ENCODE data around the gene PTPRR. TPM values are rescaled to one million over a fixed set of nuclear protein-coding genes. Genes with fewer than 3 reads are reported as not detected.

PTPRR gene
- total and polyA plus RNA-seq, 2 of the 13 experiments (the other 11 are each of a cell fraction or from before 2014, with no cell fraction given) = not detected

- Histone ChIP-seq H2AFZ (ENCODE audit: low read length) (no peak overlapping the region), H3K4me1 (ENCODE audit: insufficient read depth, low read length) (no peaks in the 10 kb centered on the region), H3K79me2 (ENCODE audit: insufficient read depth, low read length) (no peaks in the 10 kb centered on the region), H3K27ac (ENCODE audit: extremely low read length, insufficient read depth, low read length) (no peak overlapping the region), H3K4me3 (replicated peaks in 1 of 3; ENCODE audit: insufficient read depth in 1 of 3, low read depth in 2 of 3, low read length in 3 of 3) (no peak overlapping the region), H3K9me3 (ENCODE audit: low read length) (no peaks in the 10 kb centered on the region), H3K4me2 (ENCODE audit: low read depth, low read length) (no peak overlapping the region), H3K36me3 (replicated peaks in 1 of 2; ENCODE audit: control insufficient read depth in 1 of 2, insufficient read depth in 2 of 2, low read length in 2 of 2) (no peaks in the 10 kb centered on the region), H3K27me3 (ENCODE audit: control insufficient read depth in 1 of 2, insufficient read depth in 2 of 2, low read length in 2 of 2) (no peaks in the 10 kb centered on the region), H3K9ac (ENCODE audit: insufficient read depth, low read depth, low read length) (no peak overlapping the region), H4K20me1 (ENCODE audit: insufficient read depth, low read length) (no peaks in the 10 kb centered on the region)
- CTCF ChIA-PET (ENCODE audit: low intra/inter-chr PET ratio, low total read pairs) = no interaction called here
- POLR2A ChIA-PET = no interaction called here
- in situ Hi-C loops (cut with HindIII; ENCODE audit: extremely low pct_ligation_motif_present, low pct_unique_long_range_greater_than_20kb) (no loop called here), intact Hi-C loops (cut with micrococcal nuclease; ENCODE audit: unreplicated experiment) (no loop called here)
- no peak for DNase-seq (ENCODE audit: low spot score)
- WGBS (ENCODE audit: low lambda C conversion rate) = 2% methylated on average over 3 of the region's 3 CpGs
- TF ChIP-seq ETS1 (CRISPR knock-in tag; IDR thresholded peaks at IDR 0.05) (no peak), KLF16 (CRISPR knock-in tag; IDR thresholded peaks at IDR 0.05) (no peak), HOXA9 (CRISPR knock-in tag; IDR thresholded peaks at IDR 0.05; ENCODE audit: borderline replicate concordance) (no peak), RNF2 (conservative IDR thresholded peaks at IDR 0.05; ENCODE audit: low read depth) (no peak), ZNF121 (CRISPR knock-in tag; IDR thresholded peaks at IDR 0.05) (no peak), MIXL1 (CRISPR knock-in tag; IDR thresholded peaks at IDR 0.05) (no peak), AHR (CRISPR knock-in tag; IDR thresholded peaks at IDR 0.05) (no peak), ZNF362 (CRISPR knock-in tag; IDR thresholded peaks at IDR 0.05; ENCODE audit: borderline replicate concordance) (no peak)
- no peak for FAIRE-seq
- ATAC-seq = no peak
- BruUV-seq (replicated peaks) = no TSS peak
These were observed 249.6 kb downstream of the PTPRR start for GRCh38 chr12:70670948-70671347.

Data from HepG2 (cell line).